Hepatocyte (in vitro differentiated cells): ENCODE results near the gene ARHGAP35.

Experiments
- EZH2 ChIP-seq: fragments of 200-600 bp; sonication (generic); IDR thresholded peaks from 2 replicates; pipeline ENCODE4 v1.6.1; 2016; ENCODE audit warnings: antibody characterized with exemption, mild to moderate bottlenecking, borderline replicate concordance
- TF ChIP-seq, protein P1 (sequence below): fragments of 200-600 bp; sonication (generic); IDR thresholded peaks from 2 replicates; pipeline ENCODE4 v1.5.1; 2016; ENCODE audit warnings: antibody characterized with exemption, mild to moderate bottlenecking; ENCODE audit not compliant: poor library complexity

DNA sequence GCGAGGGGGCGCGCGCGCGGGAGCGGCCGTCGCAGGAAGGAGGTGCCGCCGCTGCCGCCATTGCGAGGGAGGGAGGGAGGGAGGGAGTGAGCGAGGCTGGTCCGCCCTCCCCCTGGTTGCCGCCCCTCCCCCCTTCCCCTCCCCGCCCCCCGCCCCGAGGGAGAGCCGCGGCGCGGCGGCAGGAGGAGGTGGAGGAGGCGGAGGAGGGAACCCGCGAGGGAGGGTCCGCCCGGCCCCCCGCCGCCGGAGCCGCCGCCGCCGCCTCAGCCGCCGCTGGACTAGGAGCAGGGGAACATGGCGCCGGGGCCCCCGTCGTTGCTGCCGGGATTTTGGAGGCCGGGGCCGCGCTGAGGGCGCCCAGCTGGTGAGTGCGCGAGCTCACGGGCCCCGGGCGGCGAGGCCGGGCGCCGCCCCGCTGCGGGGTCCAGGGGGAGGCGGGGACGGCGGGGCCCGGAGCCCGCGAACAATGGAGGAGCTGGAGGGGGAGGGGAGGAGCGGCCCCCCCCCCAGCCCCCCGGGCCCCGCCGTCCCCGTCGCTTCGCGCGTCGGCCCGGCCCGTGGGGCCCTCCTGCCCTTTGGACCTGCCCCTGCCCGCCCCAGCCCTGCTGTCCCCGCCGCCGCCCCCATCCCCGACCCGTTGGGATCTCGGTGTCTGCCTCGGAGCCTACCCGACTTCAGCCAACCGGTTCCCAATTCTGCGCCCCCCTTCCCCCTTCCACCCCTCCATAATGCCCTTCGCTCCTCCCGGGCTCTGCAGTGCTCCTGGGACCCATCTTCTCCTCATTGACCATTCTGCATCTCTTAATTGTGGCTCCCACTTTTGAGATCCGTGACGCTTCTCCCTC is at the start of gene ARHGAP35:
- TF ChIP-seq, protein P1, sequence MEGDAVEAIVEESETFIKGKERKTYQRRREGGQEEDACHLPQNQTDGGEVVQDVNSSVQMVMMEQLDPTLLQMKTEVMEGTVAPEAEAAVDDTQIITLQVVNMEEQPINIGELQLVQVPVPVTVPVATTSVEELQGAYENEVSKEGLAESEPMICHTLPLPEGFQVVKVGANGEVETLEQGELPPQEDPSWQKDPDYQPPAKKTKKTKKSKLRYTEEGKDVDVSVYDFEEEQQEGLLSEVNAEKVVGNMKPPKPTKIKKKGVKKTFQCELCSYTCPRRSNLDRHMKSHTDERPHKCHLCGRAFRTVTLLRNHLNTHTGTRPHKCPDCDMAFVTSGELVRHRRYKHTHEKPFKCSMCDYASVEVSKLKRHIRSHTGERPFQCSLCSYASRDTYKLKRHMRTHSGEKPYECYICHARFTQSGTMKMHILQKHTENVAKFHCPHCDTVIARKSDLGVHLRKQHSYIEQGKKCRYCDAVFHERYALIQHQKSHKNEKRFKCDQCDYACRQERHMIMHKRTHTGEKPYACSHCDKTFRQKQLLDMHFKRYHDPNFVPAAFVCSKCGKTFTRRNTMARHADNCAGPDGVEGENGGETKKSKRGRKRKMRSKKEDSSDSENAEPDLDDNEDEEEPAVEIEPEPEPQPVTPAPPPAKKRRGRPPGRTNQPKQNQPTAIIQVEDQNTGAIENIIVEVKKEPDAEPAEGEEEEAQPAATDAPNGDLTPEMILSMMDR, result no peak
- TF ChIP-seq EZH2, result no peak
